Colonic mucosa (tissue), 4 donors: Measurements from ENCODE around the gene DDX3X. TPM values are rescaled to one million over a fixed set of nuclear protein-coding genes. Genes with fewer than 3 reads are reported as not detected.

Experiments
- DNase-seq: peaks from one replicate; pipeline ENCODE4 v3.0.0-alpha.2; 2020
- H3K27ac ChIP-seq: fragments of 200-600 bp; one replicate; pipeline ENCODE4 v1.8.0; 2021
- H3K27me3 ChIP-seq: fragments of 200-600 bp; one replicate; pipeline ENCODE4 v1.8.0; 2021
- H3K36me3 ChIP-seq: fragments of 200-600 bp; one replicate; pipeline ENCODE4 v1.8.0; 2021
- H3K4me1 ChIP-seq: fragments of 200-600 bp; one replicate; pipeline ENCODE4 v1.8.0; 2021; ENCODE audit warnings: mild to moderate bottlenecking
- H3K4me3 ChIP-seq: fragments of 200-600 bp; one replicate; pipeline ENCODE4 v1.8.0; 2021
- H3K9ac ChIP-seq, 2 donors: one replicate each; pipeline ENCODE4 v1.7.0; 2013; ENCODE audit warnings: control low read depth in 2 of 2, low read depth in 2 of 2, low read length in 2 of 2
- H3K9me3 ChIP-seq: fragments of 200-600 bp; one replicate; pipeline ENCODE4 v1.8.0; 2021
- CTCF ChIP-seq: fragments of 200-600 bp; IDR thresholded peaks from one replicate; pipeline ENCODE4 v1.8.0; 2022; ENCODE audit warnings: antibody characterized with exemption, mild to moderate bottlenecking
- intact Hi-C: fragments of 100-400 bp; cut with DNase I; formaldehyde crosslinking; loops from one replicate; pipeline ENCODE4 v1.14.1; 2022
- total RNA-seq, 2 donors: library from RNA; stranded (reverse); fragmentation: NEBNext Ultra II Directional in 1 of 2; extraction: Animal tissue kit (Norgen Biotek cat#: 25700) in 1 of 2; gene quantifications; one replicate each; pipeline ENCODE4 v1.2.1, GENCODE V29; 2021
- donor health status: healthy.
- donor health status: DM: no; HTN: no; CAD: no.
- donor health status: DM: no; HTN: no; CAD: no.

Gene DDX3X
- total RNA-seq, 2 donors from 2014 or later = 192 to 318 TPM

GRCh38 chrX:41335198-41335957, 1.4 kb downstream of the DDX3X start:
- no peaks in the 10 kb centered on the region for H3K36me3 ChIP-seq
- no peaks in the 10 kb centered on the region for H3K9me3 ChIP-seq
- peak overlapping the region; percentile 100 for H3K9ac ChIP-seq
- peak overlapping the region; percentile 80 for H3K4me3 ChIP-seq
- intact Hi-C loops = no loop called here
- peaks cover 6% of the 10 kb centered on the region for H3K4me1 ChIP-seq
- no peak for TF ChIP-seq CTCF
- DNase-seq = no peak
- H3K27me3 ChIP-seq = no peaks in the 10 kb centered on the region
- H3K27ac ChIP-seq = peak overlapping the region; percentile 92

- Histone ChIP-seq H3K9me3 (no peaks in the 10 kb centered on the region), H3K4me3 (peak overlapping the region; percentile 80), H3K9ac (peak overlapping the region in 1 of 2 donors; percentile 100), H3K27ac (peak overlapping the region; percentile 92), H3K36me3 (no peaks in the 10 kb centered on the region), H3K27me3 (no peaks in the 10 kb centered on the region), H3K4me1 (peaks cover 6% of the 10 kb centered on the region)
- intact Hi-C loops = no loop called here
- no peak for TF ChIP-seq CTCF
- DNase-seq = no peak
These were observed 2.0 kb downstream of the DDX3X start for GRCh38 chrX:41335958-41336331.

GRCh38 chrX:41336447-41336846, 2.5 kb downstream of the DDX3X start:
- no peak for TF ChIP-seq CTCF
- Histone ChIP-seq H3K36me3 (peaks cover 2% of the 10 kb centered on the region), H3K9me3 (no peaks in the 10 kb centered on the region), H3K27ac (no peak overlapping the region), H3K4me1 (peaks cover 6% of the 10 kb centered on the region), H3K27me3 (no peaks in the 10 kb centered on the region), H3K4me3 (peak overlapping the region; percentile 80), H3K9ac (peak overlapping the region in 1 of 2 donors; percentile 100)
- intact Hi-C loops = no loop called here
- no peak for DNase-seq

- H3K27me3 ChIP-seq = no peaks in the 10 kb centered on the region
- H3K27ac ChIP-seq = no peak overlapping the region
- intact Hi-C loops = no loop called here
- TF ChIP-seq CTCF = no peak
- peak overlapping the region in 1 of 2 donors; percentile 34 for H3K9ac ChIP-seq
- H3K4me3 ChIP-seq = peak overlapping the region; percentile 9
- H3K36me3 ChIP-seq = peaks cover 9% of the 10 kb centered on the region
- H3K9me3 ChIP-seq = no peaks in the 10 kb centered on the region
- peaks cover 1% of the 10 kb centered on the region for H3K4me1 ChIP-seq
- no peak for DNase-seq
These were observed 3.2 kb downstream of the DDX3X start for GRCh38 chrX:41337140-41337539.

- Histone ChIP-seq H3K36me3 (peaks cover 13% of the 10 kb centered on the region), H3K9ac (no peak overlapping the region), H3K4me3 (no peak overlapping the region), H3K4me1 (no peaks in the 10 kb centered on the region), H3K27ac (no peak overlapping the region), H3K9me3 (no peaks in the 10 kb centered on the region), H3K27me3 (no peaks in the 10 kb centered on the region)
- TF ChIP-seq CTCF = no peak
- DNase-seq = no peak
- intact Hi-C loops = no loop called here
These were observed 4.5 kb downstream of the DDX3X start for GRCh38 chrX:41338436-41338835.
